Vagina (tissue), 2 donors: ENCODE measurements around the gene AFF3.

ENCODE experiments used
- CTCF ChIP-seq, 3 experiments: fragments of 450-650 bp in 2 of 3; fragments of 200-600 bp in 1 of 3; sonication (generic) in 1 of 3; IDR thresholded peaks; one replicate each; pipeline ENCODE4 v1.5.1; 2017 to 2019; ENCODE audit warnings: antibody characterized with exemption in 3 of 3, mild to moderate bottlenecking in 2 of 3, moderate library complexity in 2 of 3
- POLR2A ChIP-seq, 2 donors: fragments of 450-650 bp; IDR thresholded peaks; one replicate each; pipeline ENCODE4 v1.6.1; 2017; ENCODE audit warnings: antibody characterized with exemption in 2 of 2, mild to moderate bottlenecking in 2 of 2, moderate library complexity in 2 of 2

GRCh38 chr2:99689145-99689742 lies 453.1 kb downstream of the AFF3 start:
- no peak for TF ChIP-seq CTCF (IDR thresholded peaks at IDR 0.05)
- no peak for TF ChIP-seq POLR2A (IDR thresholded peaks at IDR 0.05)
